HTERT RPE-1 (cell line): ENCODE measurements around the gene ARPC1A.
"Not testable (repeated sequence)": the region's sequence is repeated elsewhere in the genome, so short reads cannot be mapped to it uniquely, and the experiment has no call there.

Source experiments
- in situ Hi-C: fragments of 300-500 bp; cut with MboI; formaldehyde crosslinking; loops from 4 replicates; pipeline ENCODE4 v1.14.3; 2020; ENCODE audit warnings: low sequenced_read_pairs

The ARPC1A gene

DNA sequence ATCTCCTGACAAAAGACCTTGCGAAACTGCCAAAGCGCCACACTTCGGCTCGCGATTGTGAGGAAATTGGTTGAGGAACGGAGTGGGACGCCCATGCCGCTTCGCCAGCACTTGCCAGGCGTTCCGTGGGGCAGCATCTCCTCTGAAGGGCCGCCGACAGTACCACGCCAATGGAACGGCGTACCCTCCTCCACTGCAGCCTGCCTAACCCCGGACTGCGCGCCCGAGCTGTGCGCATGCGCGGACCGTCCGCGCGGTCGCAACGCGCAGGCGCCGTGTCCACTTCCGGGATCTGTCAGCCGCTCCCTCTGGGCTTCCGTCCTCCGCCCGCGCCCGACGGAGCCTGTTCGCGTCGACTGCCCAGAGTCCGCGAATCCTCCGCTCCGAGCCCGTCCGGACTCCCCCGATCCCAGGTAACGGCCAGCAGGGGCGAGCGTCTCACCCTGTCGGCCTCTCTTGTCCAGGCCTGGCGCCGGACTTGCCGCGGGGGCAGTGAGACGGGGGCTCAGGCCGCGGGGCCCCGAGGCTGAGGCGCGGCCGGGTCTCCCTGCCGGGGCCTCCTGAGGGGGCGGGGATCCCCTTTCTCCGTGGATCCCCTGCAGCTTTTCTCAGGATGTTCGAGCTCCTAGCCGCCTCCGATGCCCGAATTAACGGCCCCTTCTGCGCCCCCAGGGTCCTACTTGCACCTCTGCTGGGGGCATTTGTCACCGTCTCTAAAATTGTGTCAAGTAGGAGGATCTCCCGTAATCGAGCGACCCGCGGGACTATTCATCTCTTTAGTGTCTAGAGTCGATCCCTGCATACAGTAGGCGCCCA, at the start of gene ARPC1A:
Gene ARPC1A (plus strand): TSS at position 307 of the 816 bp plus-strand sequence. CDS start 7,456 bp downstream, outside the sequence.
- in situ Hi-C loops, result no loop called here

DNA sequence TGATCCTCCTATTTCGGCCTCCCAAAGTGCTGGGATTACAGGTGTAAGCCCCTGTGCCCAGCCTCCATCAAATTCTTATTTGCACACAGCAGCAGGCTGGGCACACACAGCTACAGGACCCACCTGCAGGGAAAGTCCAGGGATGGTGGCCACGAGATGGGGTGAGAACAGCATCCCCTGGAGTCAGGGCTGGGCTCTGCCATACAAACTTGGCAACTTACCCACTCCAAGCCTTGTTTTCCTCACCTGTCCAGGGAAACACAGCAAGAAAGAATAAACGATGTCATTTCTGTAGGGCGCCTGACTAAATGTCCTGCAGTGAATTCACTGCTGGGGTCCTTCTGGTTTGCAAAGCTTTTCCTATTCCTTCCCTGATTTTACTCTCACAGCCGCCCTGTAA, 47.5 kb upstream of the ARPC1A start:
- in situ Hi-C loops, result no loop called here

GRCh38 chr7:99284165-99284564, 41.5 kb upstream of the ARPC1A start:
- in situ Hi-C loops, result not testable (repeated sequence)

- in situ Hi-C loops, result no loop called here
These were observed 37.7 kb upstream of the ARPC1A start for GRCh38 chr7:99287779-99288534.

DNA sequence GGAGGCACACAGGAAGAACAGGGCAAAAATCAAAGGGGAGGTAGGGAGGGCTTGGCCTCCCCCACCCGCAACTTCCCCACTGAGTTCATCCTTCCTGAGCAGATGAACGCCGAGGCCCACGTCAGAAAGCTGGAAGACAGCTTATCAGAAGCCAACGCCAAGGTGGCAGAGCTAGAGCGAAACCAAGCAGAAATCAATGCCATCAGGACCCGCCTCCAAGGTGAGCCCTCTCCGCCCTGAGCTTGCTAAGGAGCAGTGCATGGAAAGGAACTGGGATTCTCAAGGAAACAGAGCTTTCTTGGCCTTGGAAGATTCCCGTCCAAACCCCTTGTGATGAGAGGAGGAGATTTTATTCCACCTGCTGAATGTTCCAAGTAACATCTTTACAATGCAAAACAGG, 36.5 kb upstream of the ARPC1A start:
- in situ Hi-C loops, result no loop called here

GRCh38 chr7:99290148-99290547, 35.5 kb upstream of the ARPC1A start:
- in situ Hi-C loops, result not testable (repeated sequence)

DNA sequence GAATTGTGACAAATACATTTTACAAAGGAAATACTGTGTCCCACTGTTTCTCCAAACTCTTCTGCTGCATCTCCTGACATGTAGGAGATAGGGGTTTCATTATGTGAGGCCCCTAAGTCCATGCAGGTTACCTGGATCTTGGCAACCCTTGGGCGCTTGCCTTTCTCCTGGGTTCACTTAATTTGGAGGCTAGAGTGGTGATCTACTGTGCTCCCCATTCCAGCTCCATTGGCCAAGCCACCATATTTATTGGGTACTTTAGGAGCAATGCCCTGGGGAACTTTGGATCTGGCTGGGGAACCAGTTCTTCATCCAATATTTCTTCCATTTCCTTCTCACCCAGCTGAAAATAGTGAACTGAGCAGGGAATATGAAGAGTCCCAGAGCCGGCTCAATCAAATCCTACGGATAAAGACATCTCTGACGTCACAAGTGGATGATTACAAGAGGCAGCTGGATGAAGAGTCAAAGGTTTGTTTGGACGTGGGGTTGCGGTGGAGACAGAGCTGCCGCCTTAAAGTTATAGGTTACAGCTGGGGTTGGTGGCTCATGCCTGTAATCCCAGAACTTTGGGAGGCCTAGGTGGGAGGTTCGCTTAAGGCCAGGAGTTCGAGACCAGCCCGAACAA, 34.6 kb upstream of the ARPC1A start:
- in situ Hi-C loops, result no loop called here

GRCh38 chr7:99292127-99292526, 33.6 kb upstream of the ARPC1A start:
- in situ Hi-C loops, result no loop called here

GRCh38 chr7:99293167-99293566, 32.5 kb upstream of the ARPC1A start:
- in situ Hi-C loops, result no loop called here

DNA sequence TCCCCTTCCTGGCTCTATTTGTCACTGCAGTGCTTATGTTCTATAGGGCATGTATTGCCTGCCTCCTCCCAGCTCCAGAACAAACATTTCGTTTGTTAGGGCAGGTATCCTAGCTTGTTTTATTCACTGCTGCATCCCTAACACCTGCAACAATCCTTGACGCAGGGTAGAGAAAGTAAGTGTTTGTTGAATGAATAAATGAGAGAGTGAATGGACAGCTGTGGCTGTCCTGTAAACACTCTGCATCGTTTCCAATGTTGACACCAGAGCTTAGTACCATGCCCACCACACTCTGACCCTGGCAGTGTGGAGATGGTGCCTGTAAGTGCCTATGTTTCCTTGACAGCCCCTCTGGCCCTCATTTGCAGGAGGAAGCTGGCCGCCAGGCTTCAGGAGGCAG, 32.0 kb upstream of the ARPC1A start:
- in situ Hi-C loops, result no loop called here

DNA sequence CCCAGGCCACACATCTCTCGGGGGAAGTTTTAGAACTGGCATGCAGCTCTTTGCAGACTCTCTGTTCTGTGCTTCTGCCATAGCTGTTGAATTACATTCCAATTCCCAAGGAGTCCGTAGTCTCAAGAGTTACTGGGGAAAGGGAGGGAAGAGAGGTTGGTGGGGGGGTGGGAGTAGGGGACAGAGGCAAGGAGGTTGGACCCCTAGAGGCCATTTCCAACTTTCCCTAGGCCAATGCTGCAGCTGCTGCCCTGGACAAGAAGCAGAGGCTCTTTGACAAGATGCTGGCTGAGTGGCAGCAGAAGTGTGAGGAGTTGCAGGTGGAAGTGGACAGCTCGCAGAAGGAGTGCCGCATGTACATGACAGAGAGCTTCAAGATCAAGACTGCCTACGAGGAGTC, 29.2 kb upstream of the ARPC1A start:
- in situ Hi-C loops, result no loop called here

- in situ Hi-C loops, result no loop called here
These were observed 24.2 kb upstream of the ARPC1A start for GRCh38 chr7:99301496-99301895.

DNA sequence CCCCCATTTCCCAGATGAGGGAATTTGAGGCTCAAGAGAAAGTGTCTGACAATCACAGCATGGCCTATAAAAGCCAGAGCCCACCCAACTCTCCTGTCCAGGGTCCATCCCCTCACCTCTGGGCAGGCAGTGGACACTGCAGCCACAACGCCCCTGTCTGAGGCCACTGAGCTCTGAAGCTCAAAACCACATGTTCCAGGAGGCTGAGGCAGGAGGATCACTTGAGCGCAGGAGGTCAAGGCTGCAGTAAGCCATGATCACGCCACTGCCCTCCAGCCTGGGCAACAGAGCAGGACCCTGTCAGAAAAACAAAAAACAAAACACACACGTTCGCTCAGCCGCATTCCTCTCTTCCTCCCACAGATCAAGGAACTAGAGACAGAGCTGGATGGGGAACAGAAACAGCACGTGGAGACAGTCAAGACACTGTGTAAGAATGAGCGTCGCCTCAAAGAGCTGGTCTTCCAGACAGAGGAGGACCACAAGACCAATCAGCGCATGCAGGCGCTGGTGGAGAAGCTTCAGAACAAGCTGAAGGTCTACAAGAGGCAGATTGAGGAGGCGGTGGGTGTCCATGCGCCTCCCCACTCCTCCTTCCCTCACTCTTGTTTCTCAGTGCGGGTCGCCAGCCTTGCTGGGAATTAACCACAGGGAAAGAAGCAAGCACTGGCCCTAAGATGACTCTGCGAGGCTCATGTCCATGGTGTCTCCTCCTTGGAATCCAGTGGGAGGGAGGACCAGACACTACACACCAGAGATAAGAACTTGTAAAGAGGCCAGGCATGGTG, 20.0 kb upstream of the ARPC1A start:
- in situ Hi-C loops, result no loop called here

DNA sequence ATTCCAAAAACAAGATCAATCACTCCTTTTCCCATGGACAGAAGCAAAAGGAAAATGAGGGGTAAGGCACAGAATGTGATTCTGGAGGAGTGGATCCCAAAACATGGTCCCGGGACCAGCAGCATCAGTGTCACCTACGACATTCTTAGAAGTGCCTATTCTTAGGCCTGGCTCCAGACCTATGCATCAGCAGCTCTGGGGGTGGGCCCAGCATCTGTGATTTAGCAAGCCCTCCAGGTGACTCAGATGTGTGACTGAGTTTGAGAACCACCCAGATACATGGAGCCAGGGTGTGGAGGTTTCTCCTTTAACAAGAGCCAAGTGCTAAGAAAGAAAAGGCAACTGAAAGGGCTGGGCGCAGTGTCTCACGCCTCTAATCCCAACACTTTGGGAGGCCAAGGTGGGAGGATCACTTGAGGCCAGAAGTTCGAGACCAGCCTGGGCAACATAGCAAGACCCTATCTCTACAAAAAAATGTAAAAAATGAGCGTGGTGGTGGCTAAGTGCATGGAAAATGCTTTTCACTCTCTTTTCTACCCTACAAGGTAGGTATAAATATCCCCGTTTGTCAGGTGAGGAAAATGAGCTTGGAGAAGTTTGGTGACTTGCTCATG, 17.1 kb upstream of the ARPC1A start:
- in situ Hi-C loops, result no loop called here

DNA sequence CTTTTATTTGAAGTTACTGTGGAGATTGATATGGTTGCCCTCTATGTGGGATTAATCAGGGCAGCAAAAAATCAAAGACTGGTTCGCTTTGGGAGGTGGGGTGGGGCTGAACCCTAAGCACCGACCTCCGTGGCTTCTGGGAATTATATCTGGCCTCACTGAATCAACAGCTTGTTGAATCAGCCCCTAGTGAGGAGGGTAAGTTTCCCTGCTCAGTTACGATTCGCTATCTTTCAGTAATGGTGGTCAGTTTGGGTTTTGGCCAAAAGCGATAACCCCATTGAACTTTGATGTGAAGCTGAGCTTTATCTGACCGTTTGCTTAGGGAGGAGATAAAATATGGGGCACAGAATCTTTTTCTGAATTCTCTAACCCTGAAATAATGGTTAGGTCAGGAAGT, 16.6 kb upstream of the ARPC1A start:
- in situ Hi-C loops, result no loop called here

GRCh38 chr7:99310004-99310403, 15.7 kb upstream of the ARPC1A start:
- in situ Hi-C loops, result no loop called here

DNA sequence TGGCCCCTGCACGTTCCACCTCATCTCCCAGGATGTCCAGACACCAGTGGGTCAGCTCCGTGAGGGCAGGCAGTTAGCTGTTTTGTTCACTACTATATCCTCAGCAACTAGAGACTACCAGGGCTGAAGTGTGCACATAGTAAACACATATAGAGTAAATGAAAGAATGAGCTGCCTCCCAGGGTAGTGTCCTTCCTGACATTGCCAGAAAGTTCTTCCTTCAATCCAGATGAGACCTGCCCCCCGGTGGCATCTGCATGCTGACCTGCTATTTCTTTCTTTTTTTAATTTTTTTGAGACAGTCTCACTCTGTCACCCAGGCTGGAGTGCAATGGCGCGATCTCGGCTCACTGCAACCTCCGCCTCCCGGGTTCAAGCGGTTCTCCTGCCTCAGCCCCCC, 14.0 kb upstream of the ARPC1A start:
- in situ Hi-C loops, result no loop called here

- in situ Hi-C loops, result no loop called here
These were observed 13.1 kb upstream of the ARPC1A start for GRCh38 chr7:99312316-99313203.

DNA sequence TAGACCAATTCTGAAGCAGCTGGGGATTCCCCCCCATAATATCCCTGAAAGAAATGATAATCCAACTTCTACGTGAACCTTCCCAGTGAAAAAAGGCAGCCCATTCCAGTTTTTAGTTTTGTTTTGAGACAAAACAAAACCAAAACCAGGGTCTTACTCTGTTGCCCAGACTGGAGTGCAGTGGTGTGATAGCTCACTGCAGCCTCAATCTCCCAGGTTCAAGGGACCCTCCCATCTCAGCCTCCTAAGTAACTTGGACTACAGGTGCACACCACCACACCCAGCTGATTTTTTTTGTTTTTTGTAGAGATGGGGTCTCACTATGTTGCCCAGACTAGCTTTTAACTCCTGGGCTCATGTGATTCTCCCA, 12.5 kb upstream of the ARPC1A start:
- in situ Hi-C loops, result no loop called here

DNA sequence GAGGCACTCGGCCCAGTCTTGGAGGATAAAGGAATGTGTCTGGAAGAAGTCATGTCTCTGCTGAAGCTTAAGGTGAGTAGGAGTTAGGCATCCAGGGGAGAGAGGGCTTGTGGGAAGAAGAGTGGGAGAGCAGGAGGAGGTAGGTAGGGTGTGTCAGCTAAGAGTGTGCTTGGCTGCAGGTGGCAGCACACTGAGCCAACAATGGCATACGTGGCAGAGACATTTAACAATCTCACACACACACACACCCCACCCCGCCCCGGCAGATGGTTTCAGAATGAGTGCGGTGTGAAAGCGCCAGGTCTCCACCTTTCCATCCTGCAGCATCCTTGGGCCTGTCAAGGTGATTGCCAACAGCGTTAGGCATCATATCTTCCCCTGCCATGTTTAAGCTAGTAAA, 11.2 kb upstream of the ARPC1A start:
- in situ Hi-C loops, result no loop called here
